ENCODE measurements around the gene MFAP3. TPM values are rescaled to one million over a fixed set of nuclear protein-coding genes. Genes with fewer than 3 reads are reported as not detected.

MFAP3 gene
- polyA plus RNA-seq, 1 donor (not counting 4 experiments of a cell fraction or from before 2014, with no cell fraction given) = 43.4 TPM

- H3K9me1 ChIP-seq (ENCODE audit: control insufficient read depth, extremely low read depth, insufficient read depth, low read length) = no peaks in the 10 kb centered on the region
- H2AFZ ChIP-seq (ENCODE audit: control insufficient read depth, low read length) = no peak overlapping the region
- H3K4me2 ChIP-seq (ENCODE audit: control insufficient read depth, extremely low read depth, insufficient read depth, low read depth, low read length) = no peak overlapping the region
- H3K36me3 ChIP-seq (ENCODE audit: control insufficient read depth in 2 of 2, extremely low read depth in 1 of 2, insufficient read depth in 2 of 2, low read length in 2 of 2) = no peaks in the 10 kb centered on the region
- no peak overlapping the region for H3K4me3 ChIP-seq (ENCODE audit: control insufficient read depth in 2 of 3, extremely low read depth in 1 of 3, insufficient read depth in 2 of 3, low read depth in 1 of 3, low read length in 3 of 3)
- dilution Hi-C loops (cut with MboI; ENCODE audit: extremely low pct_ligation_motif_present, low sequenced_read_pairs) = no loop called here
- H3K9ac ChIP-seq (ENCODE audit: control insufficient read depth, extremely low read depth, insufficient read depth, low read length) = no peak overlapping the region
- no peaks in the 10 kb centered on the region for H3K4me1 ChIP-seq (ENCODE audit: control insufficient read depth, extremely low read depth, insufficient read depth, low read length)
- no peaks in the 10 kb centered on the region for H4K20me1 ChIP-seq (ENCODE audit: control insufficient read depth, extremely low read depth, insufficient read depth, low read length)
- DNase-seq (ENCODE audit: low read depth, low spot score) (no peak), FAIRE-seq (no peak)
- no peaks in the 10 kb centered on the region for H3K9me3 ChIP-seq (ENCODE audit: control insufficient read depth, low read depth, low read length)
- no peak overlapping the region for H3K27ac ChIP-seq (ENCODE audit: control insufficient read depth, insufficient read depth, low read length)
- TF ChIP-seq EZH2 (IDR thresholded peaks at IDR 0.05; ENCODE audit: low read length) (no peak), CTCF (optimal IDR thresholded peaks at IDR 0.05 in 1 of 3, IDR thresholded peaks at IDR 0.05 in 1 of 3, conservative IDR thresholded peaks at IDR 0.05 in 1 of 3; ENCODE audit: extremely low read depth in 1 of 3, insufficient read depth in 2 of 3, low read length in 3 of 3) (no peak)
- no peaks in the 10 kb centered on the region for H3K79me2 ChIP-seq (ENCODE audit: control insufficient read depth, insufficient read depth, low read length)
- H3K27me3 ChIP-seq (ENCODE audit: control insufficient read depth, extremely low read depth, insufficient read depth, low read length) = peaks cover 19% of the 10 kb centered on the region
Measured at GRCh38 chr5:154086641-154087040, 47.9 kb downstream of the MFAP3 start.

GRCh38 chr5:154087260-154087659, 48.5 kb downstream of the MFAP3 start:
- dilution Hi-C loops (cut with MboI; ENCODE audit: extremely low pct_ligation_motif_present, low sequenced_read_pairs) = no loop called here
- Histone ChIP-seq H3K9me1 (ENCODE audit: control insufficient read depth, extremely low read depth, insufficient read depth, low read length) (no peaks in the 10 kb centered on the region), H3K27ac (ENCODE audit: control insufficient read depth, insufficient read depth, low read length) (no peak overlapping the region), H3K36me3 (ENCODE audit: control insufficient read depth in 2 of 2, extremely low read depth in 1 of 2, insufficient read depth in 2 of 2, low read length in 2 of 2) (no peaks in the 10 kb centered on the region), H3K79me2 (ENCODE audit: control insufficient read depth, insufficient read depth, low read length) (no peaks in the 10 kb centered on the region), H3K4me1 (ENCODE audit: control insufficient read depth, extremely low read depth, insufficient read depth, low read length) (no peaks in the 10 kb centered on the region), H2AFZ (ENCODE audit: control insufficient read depth, low read length) (no peak overlapping the region), H4K20me1 (ENCODE audit: control insufficient read depth, extremely low read depth, insufficient read depth, low read length) (no peaks in the 10 kb centered on the region), H3K4me3 (ENCODE audit: control insufficient read depth in 2 of 3, extremely low read depth in 1 of 3, insufficient read depth in 2 of 3, low read depth in 1 of 3, low read length in 3 of 3) (no peak overlapping the region), H3K27me3 (ENCODE audit: control insufficient read depth, extremely low read depth, insufficient read depth, low read length) (peaks cover 19% of the 10 kb centered on the region), H3K9ac (ENCODE audit: control insufficient read depth, extremely low read depth, insufficient read depth, low read length) (no peak overlapping the region), H3K9me3 (ENCODE audit: control insufficient read depth, low read depth, low read length) (no peaks in the 10 kb centered on the region), H3K4me2 (ENCODE audit: control insufficient read depth, extremely low read depth, insufficient read depth, low read depth, low read length) (no peak overlapping the region)
- TF ChIP-seq CTCF (optimal IDR thresholded peaks at IDR 0.05 in 1 of 3, IDR thresholded peaks at IDR 0.05 in 1 of 3, conservative IDR thresholded peaks at IDR 0.05 in 1 of 3; ENCODE audit: extremely low read depth in 1 of 3, insufficient read depth in 2 of 3, low read length in 3 of 3) (no peak), EZH2 (IDR thresholded peaks at IDR 0.05; ENCODE audit: low read length) (no peak)
- FAIRE-seq (no peak), DNase-seq (ENCODE audit: low read depth, low spot score) (no peak)
